ENCODE measurements around the gene THOC7. TPM values are rescaled to one million over a fixed set of nuclear protein-coding genes. Genes with fewer than 3 reads are reported as not detected.

Gene THOC7
- total RNA-seq, 1 experiment from 2014 or later: 67.3 TPM

DNA sequence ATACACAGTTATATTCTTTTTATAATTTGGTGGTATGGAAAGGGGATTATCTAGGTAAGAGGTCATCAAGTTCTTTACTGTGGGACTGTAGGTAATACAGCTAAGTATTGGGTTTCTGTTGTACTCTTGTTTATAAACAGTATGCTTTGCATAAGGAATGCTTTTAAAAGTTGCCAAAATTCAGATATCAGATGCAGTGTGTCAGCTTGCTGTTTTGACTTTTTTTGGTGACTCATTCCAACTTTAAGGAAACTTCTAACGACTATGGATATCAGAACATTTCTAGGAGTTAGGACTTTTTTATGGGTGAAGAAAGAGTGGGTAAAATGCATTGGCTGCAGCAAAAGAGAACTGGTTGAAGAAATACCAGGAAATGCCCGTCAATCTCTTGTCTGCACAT lies 45.8 kb upstream of the THOC7 start:
- Histone ChIP-seq H3K4me1 (ENCODE audit: control insufficient read depth in 1 of 2, insufficient read depth in 2 of 2, low read length in 2 of 2) (peaks cover 12 to 25% of the 10 kb centered on the region in 2 experiments; a peak in 3 of 4 replicates), H3K27ac (ENCODE audit: low read depth, low read length) (no peak overlapping the region), H3K9me3 (ENCODE audit: control insufficient read depth in 1 of 2, insufficient read depth in 1 of 2, low read depth in 1 of 2, low read length in 2 of 2) (no peaks in the 10 kb centered on the region), H3K4me3 (replicated peaks in 1 of 2; ENCODE audit: low read depth in 1 of 2, low read length in 2 of 2) (no peak overlapping the region), H3K79me2 (ENCODE audit: insufficient read depth, low read length) (peaks cover 32% of the 10 kb centered on the region), H4K20me1 (ENCODE audit: insufficient read depth) (no peaks in the 10 kb centered on the region), H2AFZ (ENCODE audit: low read depth, low read length, poor library complexity, severe bottlenecking) (no peak overlapping the region), H3K27me3 (ENCODE audit: insufficient read depth, low read length) (no peaks in the 10 kb centered on the region), H3K9ac (ENCODE audit: low read length) (no peak overlapping the region), H3K9me2 (ENCODE audit: insufficient read depth) (no peaks in the 10 kb centered on the region), H3K4me2 (ENCODE audit: low read length) (no peak overlapping the region), H3K36me3 (ENCODE audit: control insufficient read depth in 1 of 2, insufficient read depth in 2 of 2, low read length in 2 of 2) (no peaks in the 10 kb centered on the region)
- TF ChIP-seq POLR2A (IDR thresholded peaks at IDR 0.05; ENCODE audit: borderline replicate concordance, extremely low read depth, insufficient read depth, insufficient read length): no peak
- TF ChIP-seq, protein P1, sequence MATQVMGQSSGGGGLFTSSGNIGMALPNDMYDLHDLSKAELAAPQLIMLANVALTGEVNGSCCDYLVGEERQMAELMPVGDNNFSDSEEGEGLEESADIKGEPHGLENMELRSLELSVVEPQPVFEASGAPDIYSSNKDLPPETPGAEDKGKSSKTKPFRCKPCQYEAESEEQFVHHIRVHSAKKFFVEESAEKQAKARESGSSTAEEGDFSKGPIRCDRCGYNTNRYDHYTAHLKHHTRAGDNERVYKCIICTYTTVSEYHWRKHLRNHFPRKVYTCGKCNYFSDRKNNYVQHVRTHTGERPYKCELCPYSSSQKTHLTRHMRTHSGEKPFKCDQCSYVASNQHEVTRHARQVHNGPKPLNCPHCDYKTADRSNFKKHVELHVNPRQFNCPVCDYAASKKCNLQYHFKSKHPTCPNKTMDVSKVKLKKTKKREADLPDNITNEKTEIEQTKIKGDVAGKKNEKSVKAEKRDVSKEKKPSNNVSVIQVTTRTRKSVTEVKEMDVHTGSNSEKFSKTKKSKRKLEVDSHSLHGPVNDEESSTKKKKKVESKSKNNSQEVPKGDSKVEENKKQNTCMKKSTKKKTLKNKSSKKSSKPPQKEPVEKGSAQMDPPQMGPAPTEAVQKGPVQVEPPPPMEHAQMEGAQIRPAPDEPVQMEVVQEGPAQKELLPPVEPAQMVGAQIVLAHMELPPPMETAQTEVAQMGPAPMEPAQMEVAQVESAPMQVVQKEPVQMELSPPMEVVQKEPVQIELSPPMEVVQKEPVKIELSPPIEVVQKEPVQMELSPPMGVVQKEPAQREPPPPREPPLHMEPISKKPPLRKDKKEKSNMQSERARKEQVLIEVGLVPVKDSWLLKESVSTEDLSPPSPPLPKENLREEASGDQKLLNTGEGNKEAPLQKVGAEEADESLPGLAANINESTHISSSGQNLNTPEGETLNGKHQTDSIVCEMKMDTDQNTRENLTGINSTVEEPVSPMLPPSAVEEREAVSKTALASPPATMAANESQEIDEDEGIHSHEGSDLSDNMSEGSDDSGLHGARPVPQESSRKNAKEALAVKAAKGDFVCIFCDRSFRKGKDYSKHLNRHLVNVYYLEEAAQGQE (IDR thresholded peaks at IDR 0.05; ENCODE audit: low read depth): no peak
- no peak for TF ChIP-seq SRF (IDR thresholded peaks at IDR 0.05; ENCODE audit: low read depth)
- TF ChIP-seq POLR2AphosphoS5 (IDR thresholded peaks at IDR 0.05; ENCODE audit: low read depth, low read length): no peak
- no peak for TF ChIP-seq SIN3A (IDR thresholded peaks at IDR 0.05; ENCODE audit: low read depth)
- TF ChIP-seq EGR1 (IDR thresholded peaks at IDR 0.05; ENCODE audit: low read depth): no peak
- TF ChIP-seq YY1 (IDR thresholded peaks at IDR 0.05; ENCODE audit: extremely low read depth, insufficient replicate concordance, low read depth, low read length): no peak
- no peak for TF ChIP-seq ZFX (IDR thresholded peaks at IDR 0.05)
- TF ChIP-seq, protein P2, sequence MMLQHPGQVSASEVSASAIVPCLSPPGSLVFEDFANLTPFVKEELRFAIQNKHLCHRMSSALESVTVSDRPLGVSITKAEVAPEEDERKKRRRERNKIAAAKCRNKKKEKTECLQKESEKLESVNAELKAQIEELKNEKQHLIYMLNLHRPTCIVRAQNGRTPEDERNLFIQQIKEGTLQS (IDR thresholded peaks at IDR 0.05): no peak
- TF ChIP-seq, protein P3, sequence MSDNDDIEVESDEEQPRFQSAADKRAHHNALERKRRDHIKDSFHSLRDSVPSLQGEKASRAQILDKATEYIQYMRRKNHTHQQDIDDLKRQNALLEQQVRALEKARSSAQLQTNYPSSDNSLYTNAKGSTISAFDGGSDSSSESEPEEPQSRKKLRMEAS (IDR thresholded peaks at IDR 0.05): no peak
- TF ChIP-seq, protein P4, sequence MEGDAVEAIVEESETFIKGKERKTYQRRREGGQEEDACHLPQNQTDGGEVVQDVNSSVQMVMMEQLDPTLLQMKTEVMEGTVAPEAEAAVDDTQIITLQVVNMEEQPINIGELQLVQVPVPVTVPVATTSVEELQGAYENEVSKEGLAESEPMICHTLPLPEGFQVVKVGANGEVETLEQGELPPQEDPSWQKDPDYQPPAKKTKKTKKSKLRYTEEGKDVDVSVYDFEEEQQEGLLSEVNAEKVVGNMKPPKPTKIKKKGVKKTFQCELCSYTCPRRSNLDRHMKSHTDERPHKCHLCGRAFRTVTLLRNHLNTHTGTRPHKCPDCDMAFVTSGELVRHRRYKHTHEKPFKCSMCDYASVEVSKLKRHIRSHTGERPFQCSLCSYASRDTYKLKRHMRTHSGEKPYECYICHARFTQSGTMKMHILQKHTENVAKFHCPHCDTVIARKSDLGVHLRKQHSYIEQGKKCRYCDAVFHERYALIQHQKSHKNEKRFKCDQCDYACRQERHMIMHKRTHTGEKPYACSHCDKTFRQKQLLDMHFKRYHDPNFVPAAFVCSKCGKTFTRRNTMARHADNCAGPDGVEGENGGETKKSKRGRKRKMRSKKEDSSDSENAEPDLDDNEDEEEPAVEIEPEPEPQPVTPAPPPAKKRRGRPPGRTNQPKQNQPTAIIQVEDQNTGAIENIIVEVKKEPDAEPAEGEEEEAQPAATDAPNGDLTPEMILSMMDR (IDR thresholded peaks at IDR 0.05 in 2 of 3, conservative IDR thresholded peaks at IDR 0.05 in 1 of 3; ENCODE audit: borderline replicate concordance in 1 of 3, insufficient read depth in 1 of 3, low read depth in 2 of 3, low read length in 2 of 3): no peak
- no peak for TF ChIP-seq SP1 (IDR thresholded peaks at IDR 0.05; ENCODE audit: low read depth)
- TF ChIP-seq, protein P5, sequence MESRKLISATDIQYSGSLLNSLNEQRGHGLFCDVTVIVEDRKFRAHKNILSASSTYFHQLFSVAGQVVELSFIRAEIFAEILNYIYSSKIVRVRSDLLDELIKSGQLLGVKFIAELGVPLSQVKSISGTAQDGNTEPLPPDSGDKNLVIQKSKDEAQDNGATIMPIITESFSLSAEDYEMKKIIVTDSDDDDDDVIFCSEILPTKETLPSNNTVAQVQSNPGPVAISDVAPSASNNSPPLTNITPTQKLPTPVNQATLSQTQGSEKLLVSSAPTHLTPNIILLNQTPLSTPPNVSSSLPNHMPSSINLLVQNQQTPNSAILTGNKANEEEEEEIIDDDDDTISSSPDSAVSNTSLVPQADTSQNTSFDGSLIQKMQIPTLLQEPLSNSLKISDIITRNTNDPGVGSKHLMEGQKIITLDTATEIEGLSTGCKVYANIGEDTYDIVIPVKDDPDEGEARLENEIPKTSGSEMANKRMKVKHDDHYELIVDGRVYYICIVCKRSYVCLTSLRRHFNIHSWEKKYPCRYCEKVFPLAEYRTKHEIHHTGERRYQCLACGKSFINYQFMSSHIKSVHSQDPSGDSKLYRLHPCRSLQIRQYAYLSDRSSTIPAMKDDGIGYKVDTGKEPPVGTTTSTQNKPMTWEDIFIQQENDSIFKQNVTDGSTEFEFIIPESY (IDR thresholded peaks at IDR 0.05; ENCODE audit: extremely low read depth, insufficient replicate concordance, low read length): no peak
- POLR2A ChIA-PET: no interaction called here
- no TSS peak for BruUV-seq (replicated peaks)
- CTCF ChIA-PET: no interaction called here
- no peak for DNase-seq (ENCODE audit: low read depth, low spot score)
- RAD21 ChIA-PET (ENCODE audit: low non-redundant PET in 1 of 2, low total read pairs in 2 of 2, uncharacterized antibody in 2 of 2, unreplicated experiment in 2 of 2): no interaction called here
- intact Hi-C loops (cut with micrococcal nuclease): loop anchor here (5.0 kb wide), 1 partner anchor 37 kb away; no protein-coding TSS in a partner anchor
- ATAC-seq: no peak

All from HCT116 (cell line).